ENCODE data around the gene CYP1B1.

GRCh38 chr2:38095996-38096861 lies 20.3 kb upstream of the CYP1B1 start:
- TF ChIP-seq CTCF (conservative IDR thresholded peaks at IDR 0.05 in 1 of 2, IDR thresholded peaks at IDR 0.05 in 1 of 2; ENCODE audit: low read depth in 1 of 2, low read length in 2 of 2), result no peak
- TF ChIP-seq EZH2 (IDR thresholded peaks at IDR 0.05; ENCODE audit: low read length, missing control alignments), result no peak
